Spinal cord (tissue), 10 donors: ENCODE data around the gene CERT1. TPM values are rescaled to one million over a fixed set of nuclear protein-coding genes. Genes with fewer than 3 reads are reported as not detected.

ENCODE experiments used
- DNase-seq, 6 donors: peaks; one replicate each; pipeline versions ENCODE4 v3.0.0 to v3.0.0-alpha.2; 2013 to 2015; ENCODE audit warnings: low spot score in 6 of 6, low read depth in 4 of 6
- H3K27ac ChIP-seq: one replicate; pipeline ENCODE4 v1.5.1; 2013; ENCODE audit warnings: low read depth, low read length, control low read depth
- H3K27me3 ChIP-seq: one replicate; pipeline ENCODE4 v1.6.1; 2013; ENCODE audit warnings: low read length; ENCODE audit not compliant: control insufficient read depth, insufficient read depth
- H3K36me3 ChIP-seq: one replicate; pipeline ENCODE4 v1.6.1; 2013; ENCODE audit warnings: low read length; ENCODE audit not compliant: control insufficient read depth, insufficient read depth
- H3K4me1 ChIP-seq: one replicate; pipeline ENCODE4 v1.6.1; 2013; ENCODE audit warnings: low read length; ENCODE audit not compliant: control insufficient read depth, insufficient read depth
- H3K4me3 ChIP-seq: one replicate; pipeline ENCODE4 v1.5.1; 2013; ENCODE audit warnings: low read depth, low read length, control low read depth
- H3K9me3 ChIP-seq: one replicate; pipeline ENCODE4 v1.6.1; 2013; ENCODE audit warnings: low read length; ENCODE audit not compliant: control insufficient read depth, insufficient read depth
- WGBS: methylation state at CpG from one replicate; pipeline ENCODE4 v1.1.5; 2013; ENCODE audit warnings: missing lambda C conversion rate; ENCODE audit not compliant: insufficient coverage; 5-methylcytosine and 5-hydroxymethylcytosine counted together
- polyA plus RNA-seq, 2 donors: library from polyadenylated mRNA; unstranded; fragments of 120-200 nt; gene quantifications; one replicate each; pipeline ENCODE4 v1.2.1, GENCODE V29; 2013; ENCODE audit not compliant: insufficient read length in 2 of 2
- total RNA-seq, 2 donors: library from RNA; depleted of rRNA in 1 of 2; stranded (reverse); fragments of 120-200 nt in 1 of 2; fragments of >200 nt in 1 of 2; gene quantifications; one replicate each; pipeline versions ENCODE4 v1.2.3 to v1.2.4, GENCODE V29; 2013 to 2014
- donor health status: healthy.

CERT1 gene
- total and polyA plus RNA-seq, 4 donors, result 25.3 to 73.2 (median 42.5) TPM

- DNase-seq, result no peak
- no peaks in the 10 kb centered on the region for H3K4me1 ChIP-seq
- 94% methylated on average over 3 of the region's 7 CpGs for WGBS
- H3K4me3 ChIP-seq, result no peak overlapping the region
- H3K9me3 ChIP-seq, result no peaks in the 10 kb centered on the region
- peaks cover 32% of the 10 kb centered on the region for H3K36me3 ChIP-seq
- H3K27me3 ChIP-seq, result no peaks in the 10 kb centered on the region
- no peak overlapping the region for H3K27ac ChIP-seq
Measured at GRCh38 chr5:75356719-75357118, 154.7 kb downstream of the CERT1 start.

- Histone ChIP-seq H3K4me1 (no peaks in the 10 kb centered on the region), H3K27ac (no peak overlapping the region), H3K4me3 (no peak overlapping the region), H3K27me3 (no peaks in the 10 kb centered on the region), H3K9me3 (no peaks in the 10 kb centered on the region), H3K36me3 (peaks cover 34% of the 10 kb centered on the region)
- DNase-seq, result no peak
- 94% methylated on average over 3 of the region's 6 CpGs for WGBS
Measured at GRCh38 chr5:75355236-75355635, 156.2 kb downstream of the CERT1 start.

GRCh38 chr5:75351139-75351926, 160.1 kb downstream of the CERT1 start:
- no peaks in the 10 kb centered on the region for H3K4me1 ChIP-seq
- H3K27ac ChIP-seq, result no peak overlapping the region
- no peaks in the 10 kb centered on the region for H3K27me3 ChIP-seq
- WGBS, result 94% methylated on average over 2 of the region's 7 CpGs
- H3K9me3 ChIP-seq, result no peaks in the 10 kb centered on the region
- no peak for DNase-seq
- peaks cover 23% of the 10 kb centered on the region for H3K36me3 ChIP-seq
- no peak overlapping the region for H3K4me3 ChIP-seq

- H3K27ac ChIP-seq, result no peak overlapping the region
- H3K27me3 ChIP-seq, result no peaks in the 10 kb centered on the region
- no peak overlapping the region for H3K4me3 ChIP-seq
- no CpG with 5 or more reads among the region's 2 CpGs for WGBS
- no peak for DNase-seq
- H3K36me3 ChIP-seq, result peaks cover 21% of the 10 kb centered on the region
- H3K9me3 ChIP-seq, result no peaks in the 10 kb centered on the region
- no peaks in the 10 kb centered on the region for H3K4me1 ChIP-seq
Measured at GRCh38 chr5:75349663-75350062, 161.8 kb downstream of the CERT1 start.

GRCh38 chr5:75348241-75348640, 163.2 kb downstream of the CERT1 start:
- no peaks in the 10 kb centered on the region for H3K4me1 ChIP-seq
- H3K27ac ChIP-seq, result no peak overlapping the region
- H3K4me3 ChIP-seq, result no peak overlapping the region
- H3K36me3 ChIP-seq, result peaks cover 25% of the 10 kb centered on the region
- WGBS, result 88% methylated on average over 2 of the region's 3 CpGs
- H3K27me3 ChIP-seq, result no peaks in the 10 kb centered on the region
- no peak for DNase-seq
- H3K9me3 ChIP-seq, result no peaks in the 10 kb centered on the region

GRCh38 chr5:75342836-75343235, 168.6 kb downstream of the CERT1 start:
- H3K27ac ChIP-seq, result no peak overlapping the region
- H3K36me3 ChIP-seq, result peaks cover 20% of the 10 kb centered on the region
- H3K4me1 ChIP-seq, result no peaks in the 10 kb centered on the region
- no peaks in the 10 kb centered on the region for H3K27me3 ChIP-seq
- H3K4me3 ChIP-seq, result no peak overlapping the region
- no peaks in the 10 kb centered on the region for H3K9me3 ChIP-seq
- DNase-seq, result no peak
- 100% methylated on average over 2 of the region's 4 CpGs for WGBS

GRCh38 chr5:75341934-75342333, 169.5 kb downstream of the CERT1 start:
- DNase-seq, result no peak
- WGBS, result no CpG with 5 or more reads among the region's 1 CpG
- Histone ChIP-seq H3K4me3 (no peak overlapping the region), H3K4me1 (no peaks in the 10 kb centered on the region), H3K36me3 (peaks cover 20% of the 10 kb centered on the region), H3K9me3 (no peaks in the 10 kb centered on the region), H3K27me3 (no peaks in the 10 kb centered on the region), H3K27ac (no peak overlapping the region)

GRCh38 chr5:75340714-75341478, 170.5 kb downstream of the CERT1 start:
- WGBS, result no CpG with 5 or more reads among the region's 3 CpGs
- Histone ChIP-seq H3K36me3 (peaks cover 12% of the 10 kb centered on the region), H3K4me3 (no peak overlapping the region), H3K27ac (no peak overlapping the region), H3K9me3 (no peaks in the 10 kb centered on the region), H3K27me3 (no peaks in the 10 kb centered on the region), H3K4me1 (no peaks in the 10 kb centered on the region)
- DNase-seq, result no peak

- H3K4me1 ChIP-seq, result no peaks in the 10 kb centered on the region
- DNase-seq, result no peak
- no peaks in the 10 kb centered on the region for H3K9me3 ChIP-seq
- no peaks in the 10 kb centered on the region for H3K27me3 ChIP-seq
- H3K4me3 ChIP-seq, result peak overlapping the region; percentile 97
- H3K27ac ChIP-seq, result peak overlapping the region; percentile 94
- WGBS, result no CpG with 5 or more reads among the region's 2 CpGs
- peaks cover 6% of the 10 kb centered on the region for H3K36me3 ChIP-seq
Measured at GRCh38 chr5:75338408-75338807, 173.0 kb downstream of the CERT1 start.
